Neural progenitor cell (in vitro differentiated cells): ENCODE results near the gene KIF26A.

Experiments used
- EZH2 ChIP-seq: fragments of 200-600 bp; sonication (generic); IDR thresholded peaks from 2 replicates; pipeline ENCODE4 v1.6.1; 2017; ENCODE audit warnings: antibody characterized with exemption, mild to moderate bottlenecking, moderate library complexity
- EZH2phosphoT487 ChIP-seq: fragments of 200-600 bp; sonication (generic); IDR thresholded peaks from 2 replicates; pipeline ENCODE4 v1.6.1; 2017; ENCODE audit warnings: antibody characterized with exemption
- TF ChIP-seq, protein P1 (sequence below): fragments of 200-600 bp; sonication (generic); IDR thresholded peaks from 2 replicates; pipeline ENCODE4 v1.5.1; 2017; ENCODE audit warnings: antibody characterized with exemption, mild to moderate bottlenecking

DNA sequence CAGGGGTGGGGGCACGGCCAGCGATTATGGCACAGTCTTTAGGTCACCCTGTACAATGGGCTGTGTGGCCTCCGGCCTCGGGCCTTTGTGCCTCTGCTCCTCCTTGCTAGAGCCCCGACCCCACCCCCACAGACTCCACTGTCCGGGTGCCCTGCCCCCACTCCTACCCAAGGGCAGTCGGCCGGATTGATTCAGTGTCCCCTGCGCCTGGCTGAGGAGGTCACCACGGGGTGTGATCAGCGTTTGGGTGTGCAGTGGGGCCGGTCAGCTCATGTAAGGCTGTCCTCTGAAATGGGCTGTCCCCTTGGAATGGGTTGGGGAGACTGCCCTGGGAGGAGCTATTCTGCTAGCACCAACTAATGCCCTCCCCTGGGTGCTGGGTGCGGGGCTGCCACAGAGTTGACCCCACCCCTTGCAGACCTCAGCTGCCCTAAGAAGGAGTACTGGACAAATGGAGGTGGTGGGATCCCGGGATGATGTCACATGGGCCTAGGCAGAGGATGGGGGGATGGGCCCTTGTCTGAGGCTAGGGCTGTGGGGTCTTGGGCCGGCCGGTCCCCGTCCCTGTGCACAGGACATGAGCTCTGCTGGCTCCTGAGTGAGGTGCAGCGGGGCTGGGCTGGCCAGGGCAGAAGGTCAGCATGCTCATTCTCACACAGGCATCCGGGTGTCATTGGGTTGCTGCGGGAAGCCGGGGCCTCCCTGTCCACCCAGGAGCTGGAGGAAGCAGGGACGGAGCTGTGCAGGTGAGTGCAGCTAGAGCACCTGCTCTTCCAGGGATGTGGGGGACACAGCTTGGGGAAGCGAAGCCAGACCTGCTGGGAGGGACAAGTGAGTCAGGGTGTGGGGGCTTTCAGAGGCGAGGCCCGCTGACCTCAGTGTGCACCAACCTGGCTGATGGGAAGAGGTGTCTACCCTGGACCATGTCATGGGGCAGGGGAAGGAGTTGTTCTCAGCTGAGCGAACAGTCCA, 29.5 kb upstream of the KIF26A start:
- TF ChIP-seq, protein P1, sequence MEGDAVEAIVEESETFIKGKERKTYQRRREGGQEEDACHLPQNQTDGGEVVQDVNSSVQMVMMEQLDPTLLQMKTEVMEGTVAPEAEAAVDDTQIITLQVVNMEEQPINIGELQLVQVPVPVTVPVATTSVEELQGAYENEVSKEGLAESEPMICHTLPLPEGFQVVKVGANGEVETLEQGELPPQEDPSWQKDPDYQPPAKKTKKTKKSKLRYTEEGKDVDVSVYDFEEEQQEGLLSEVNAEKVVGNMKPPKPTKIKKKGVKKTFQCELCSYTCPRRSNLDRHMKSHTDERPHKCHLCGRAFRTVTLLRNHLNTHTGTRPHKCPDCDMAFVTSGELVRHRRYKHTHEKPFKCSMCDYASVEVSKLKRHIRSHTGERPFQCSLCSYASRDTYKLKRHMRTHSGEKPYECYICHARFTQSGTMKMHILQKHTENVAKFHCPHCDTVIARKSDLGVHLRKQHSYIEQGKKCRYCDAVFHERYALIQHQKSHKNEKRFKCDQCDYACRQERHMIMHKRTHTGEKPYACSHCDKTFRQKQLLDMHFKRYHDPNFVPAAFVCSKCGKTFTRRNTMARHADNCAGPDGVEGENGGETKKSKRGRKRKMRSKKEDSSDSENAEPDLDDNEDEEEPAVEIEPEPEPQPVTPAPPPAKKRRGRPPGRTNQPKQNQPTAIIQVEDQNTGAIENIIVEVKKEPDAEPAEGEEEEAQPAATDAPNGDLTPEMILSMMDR, result no peak
- TF ChIP-seq EZH2 (no peak), EZH2phosphoT487 (no peak)
